ENCODE results near the gene UBE4B.
"Not testable (repeated sequence)": the region's sequence is repeated elsewhere in the genome, so short reads cannot be mapped to it uniquely, and the experiment has no call there.

The UBE4B gene

DNA sequence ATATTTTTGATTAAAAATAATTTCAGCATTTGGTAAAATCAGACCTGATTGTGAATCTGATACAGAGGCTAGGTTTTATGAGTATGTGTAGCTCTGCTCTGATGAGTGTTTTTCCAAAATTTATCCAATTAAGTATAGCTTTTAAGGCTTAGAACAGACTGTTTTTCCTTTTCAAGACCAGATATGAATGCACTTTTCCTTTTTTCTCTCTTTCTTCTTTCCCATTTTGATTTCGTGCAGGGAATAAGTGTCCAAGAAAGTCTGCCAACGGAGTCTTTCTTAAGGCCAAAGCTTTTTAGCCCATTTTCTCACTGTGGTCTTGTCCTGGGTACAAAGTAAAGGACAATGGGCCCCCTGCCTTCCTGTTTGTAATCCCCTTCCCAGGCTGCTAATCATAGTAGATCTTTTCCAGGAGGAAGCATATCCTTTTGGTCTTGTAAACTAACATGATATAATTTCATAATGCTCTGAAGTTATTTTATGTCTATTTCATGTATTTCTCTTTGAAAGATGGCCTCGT lies 180.5 kb downstream of the UBE4B start:
- no peak for DNase-seq

DNA sequence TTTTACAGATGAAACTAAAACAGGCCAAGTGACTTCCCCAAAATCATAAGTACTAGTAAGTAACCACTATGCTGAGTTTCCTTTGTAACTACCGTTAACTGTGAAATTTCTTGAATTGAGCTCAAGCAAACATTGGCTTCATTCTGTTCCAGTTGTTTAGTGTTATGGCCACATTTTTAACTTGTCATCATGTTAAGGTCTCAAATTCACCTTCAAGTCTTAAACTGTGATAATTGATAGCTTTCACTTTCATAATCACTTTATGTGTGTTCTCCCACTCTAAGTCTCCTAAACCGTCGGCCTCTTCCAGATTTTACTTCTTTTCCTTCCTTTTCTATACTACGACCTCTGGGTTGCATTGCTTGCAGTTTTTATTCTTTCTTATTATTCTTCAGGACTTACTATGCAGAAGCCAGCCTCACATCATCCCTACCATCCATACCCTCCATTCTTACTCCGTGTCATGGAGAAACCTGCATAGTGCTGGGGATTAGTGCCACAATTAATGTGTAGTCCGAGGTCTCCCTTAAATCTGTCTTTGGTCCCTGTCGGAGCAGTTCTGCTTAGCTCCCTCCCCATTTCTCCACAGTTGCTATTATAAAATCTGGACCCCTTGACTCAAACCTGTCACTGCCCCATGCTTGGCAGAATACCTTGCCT lies 183.5 kb downstream of the UBE4B start:
- no peak for DNase-seq

DNA sequence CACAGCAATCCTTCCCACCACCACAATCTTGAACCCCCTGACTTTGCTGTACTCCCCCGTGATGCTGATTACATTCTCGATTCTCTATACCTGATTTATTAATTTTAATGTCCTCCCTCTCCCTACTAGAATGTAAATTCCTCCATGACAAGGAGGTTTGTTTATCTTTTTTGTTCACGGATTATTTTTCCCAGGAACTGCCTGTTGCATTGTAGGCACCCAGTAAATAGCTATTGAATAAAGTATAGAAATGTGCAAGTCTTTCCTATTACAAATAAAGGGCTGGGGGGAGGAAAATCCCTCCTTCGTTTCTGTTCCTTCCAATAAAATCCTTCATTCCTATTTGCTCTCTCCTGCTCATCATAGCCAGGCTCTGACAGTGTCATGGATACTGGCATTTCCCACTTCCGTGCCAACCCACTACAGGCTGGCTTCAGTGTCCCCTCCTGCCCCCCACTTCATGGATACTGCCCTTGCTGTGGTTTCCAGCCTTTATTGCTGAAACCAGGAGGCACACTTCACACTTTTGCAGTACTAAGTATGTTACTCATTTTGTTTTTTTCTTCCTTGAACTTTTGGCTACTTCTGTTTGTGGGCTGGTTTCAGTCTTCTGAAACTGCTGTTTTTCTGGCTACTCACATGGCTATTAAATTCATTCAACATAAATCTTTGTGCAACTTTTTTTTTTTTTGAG lies 185.1 kb downstream of the UBE4B start:
- DNase-seq = no peak

DNA sequence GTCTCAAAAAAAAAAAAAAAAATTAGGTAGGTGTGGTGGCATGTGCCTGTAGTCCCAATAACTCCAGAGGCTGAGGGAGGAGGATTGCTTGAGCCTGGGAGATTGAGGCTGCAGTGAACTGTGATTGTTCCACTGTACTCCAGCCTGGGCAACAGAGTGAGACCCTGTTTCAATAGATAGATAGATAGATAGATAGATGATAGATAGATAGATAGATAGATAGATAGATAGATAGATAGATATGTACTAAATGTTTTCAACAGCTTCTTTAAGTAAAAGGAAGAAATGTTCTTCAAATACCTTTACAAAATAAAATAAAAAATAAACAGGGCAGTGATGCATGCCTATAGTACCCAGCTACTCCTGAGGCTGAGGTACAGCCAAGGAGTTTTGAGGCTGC lies 187.4 kb downstream of the UBE4B start:
- DNase-seq = no peak

DNA sequence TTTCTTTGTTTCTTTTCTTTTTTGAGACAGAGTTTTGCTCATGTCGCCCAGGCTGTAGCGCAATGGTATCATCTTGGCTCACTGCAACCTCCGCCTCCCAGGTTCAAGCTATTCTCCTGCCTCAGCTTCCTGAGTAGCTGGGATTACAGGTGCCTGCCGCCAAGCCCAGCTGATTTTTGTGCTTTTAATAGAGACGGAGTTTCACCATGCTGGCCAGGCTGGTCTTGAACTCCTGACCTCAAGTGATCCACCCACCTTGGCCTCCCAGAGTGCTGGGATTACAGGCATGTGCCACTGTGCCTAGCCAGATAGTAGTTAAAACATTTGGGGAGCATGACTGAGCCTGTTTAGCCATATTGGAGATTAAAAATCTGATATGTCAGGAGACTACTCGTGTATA lies 187.9 kb downstream of the UBE4B start:
- DNase-seq = not testable (repeated sequence)

DNA sequence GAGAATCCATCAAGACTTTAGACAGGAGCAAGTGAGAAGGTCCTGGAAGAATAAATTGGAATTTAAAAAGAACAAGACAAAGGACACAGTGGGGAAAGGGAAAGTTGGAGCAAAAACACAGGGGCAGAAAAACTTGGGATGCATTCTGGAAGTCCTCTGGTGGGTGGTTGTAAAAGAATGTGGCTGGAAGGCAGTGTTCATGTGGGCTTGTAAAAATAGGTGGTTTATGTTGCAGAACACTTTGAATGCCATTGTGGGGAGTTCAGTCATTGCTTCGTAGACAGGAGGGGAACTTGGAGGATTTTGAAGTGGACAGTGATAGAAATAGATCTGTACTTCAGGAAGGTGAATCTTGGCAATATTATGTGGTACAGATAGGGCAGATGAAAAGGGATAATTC lies 192.8 kb downstream of the UBE4B start:
- DNase-seq = no peak

DNA sequence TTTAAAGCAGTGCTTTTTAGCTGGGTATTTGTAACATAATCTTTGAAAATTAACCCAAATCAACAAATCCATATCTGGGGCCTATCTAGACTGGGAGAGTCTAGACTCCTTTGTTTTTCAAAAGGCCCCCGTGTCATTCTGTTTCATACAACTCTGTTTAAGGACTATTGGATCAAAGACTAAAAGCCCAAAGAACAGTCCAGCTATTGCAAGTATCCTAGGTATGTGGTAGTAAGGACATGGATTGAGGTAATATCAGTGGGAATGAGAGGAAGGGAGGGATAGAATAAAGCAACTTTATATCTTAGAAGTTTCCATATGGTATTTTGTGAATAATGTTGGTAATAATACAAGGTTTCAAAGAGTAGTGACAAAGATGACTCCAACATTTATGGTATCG lies 195.8 kb downstream of the UBE4B start:
- DNase-seq = no peak

DNA sequence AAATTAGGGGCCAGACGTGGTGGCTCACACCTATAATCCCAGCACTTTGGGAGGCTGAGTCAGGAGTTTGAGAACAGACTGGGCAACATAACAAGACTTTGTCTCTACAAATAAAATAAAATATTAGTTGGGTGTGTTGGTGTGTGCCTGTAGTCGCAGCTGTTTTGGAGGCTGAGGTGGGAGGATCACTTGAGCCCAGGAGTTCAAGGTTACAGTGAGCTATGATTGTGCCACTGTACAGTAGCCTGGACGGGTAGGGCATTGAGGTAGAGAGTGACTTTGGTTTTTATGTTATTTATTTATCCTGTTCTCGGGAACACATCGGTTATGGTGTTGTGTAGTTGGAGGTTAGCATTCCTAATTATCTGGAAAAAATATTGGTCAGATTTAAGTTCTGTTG lies 197.1 kb downstream of the UBE4B start:
- DNase-seq = no peak
